GM19238 (cell line): ENCODE measurements around the gene OR4X2.
"Not testable (repeated sequence)": the region's sequence is repeated elsewhere in the genome, so short reads cannot be mapped to it uniquely, and the experiment has no call there.

Source experiments
- DNase-seq: peaks from one replicate; pipeline ENCODE4 v3.0.0; 2011; ENCODE audit warnings: low spot score; ENCODE audit not compliant: insufficient read length

OR4X2 gene, protein sequence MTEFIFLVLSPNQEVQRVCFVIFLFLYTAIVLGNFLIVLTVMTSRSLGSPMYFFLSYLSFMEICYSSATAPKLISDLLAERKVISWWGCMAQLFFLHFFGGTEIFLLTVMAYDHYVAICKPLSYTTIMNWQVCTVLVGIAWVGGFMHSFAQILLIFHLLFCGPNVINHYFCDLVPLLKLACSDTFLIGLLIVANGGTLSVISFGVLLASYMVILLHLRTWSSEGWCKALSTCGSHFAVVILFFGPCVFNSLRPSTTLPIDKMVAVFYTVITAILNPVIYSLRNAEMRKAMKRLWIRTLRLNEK

DNA sequence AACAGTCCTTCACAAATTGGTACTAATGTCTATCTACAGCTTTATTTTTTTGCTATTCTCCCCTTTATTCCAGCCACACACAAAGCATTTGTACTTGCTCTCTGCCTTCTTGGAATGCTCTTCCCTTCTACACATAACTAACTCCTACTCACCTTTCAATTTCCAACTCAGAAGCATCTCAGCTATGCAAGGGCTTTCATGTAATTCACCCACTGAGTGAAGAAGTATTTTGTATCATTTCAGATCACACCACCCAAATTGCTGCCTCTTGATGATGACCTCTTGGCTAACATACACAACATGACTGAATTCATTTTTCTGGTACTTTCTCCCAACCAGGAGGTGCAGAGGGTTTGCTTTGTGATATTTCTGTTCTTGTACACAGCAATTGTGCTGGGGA is at the start of gene OR4X2:
TSS of gene OR4X2 (plus strand) at position 301 of the 400 bp plus-strand sequence. CDS start at position 301, 0 bp downstream.
- DNase-seq = no peak

DNA sequence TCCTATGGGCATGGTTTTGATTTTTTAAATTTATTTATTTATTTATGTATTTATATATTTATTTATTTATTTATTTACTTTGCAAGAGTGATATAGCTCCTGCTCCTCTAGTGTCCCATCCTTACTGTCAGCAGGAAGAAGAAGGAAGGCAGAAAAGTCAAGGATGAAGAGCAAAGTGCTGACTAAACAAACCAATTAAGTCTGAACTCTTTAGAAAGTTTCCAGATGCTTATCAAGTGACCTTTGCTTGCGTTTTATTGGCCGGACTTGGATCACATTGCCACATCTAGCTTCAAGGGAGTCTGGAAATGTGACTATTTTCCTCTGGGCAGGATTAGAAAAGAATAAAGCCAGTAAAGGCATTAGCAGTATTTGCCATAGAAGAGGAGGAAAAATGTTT is 37.0 kb upstream of the OR4X2 start:
- no peak for DNase-seq

DNA sequence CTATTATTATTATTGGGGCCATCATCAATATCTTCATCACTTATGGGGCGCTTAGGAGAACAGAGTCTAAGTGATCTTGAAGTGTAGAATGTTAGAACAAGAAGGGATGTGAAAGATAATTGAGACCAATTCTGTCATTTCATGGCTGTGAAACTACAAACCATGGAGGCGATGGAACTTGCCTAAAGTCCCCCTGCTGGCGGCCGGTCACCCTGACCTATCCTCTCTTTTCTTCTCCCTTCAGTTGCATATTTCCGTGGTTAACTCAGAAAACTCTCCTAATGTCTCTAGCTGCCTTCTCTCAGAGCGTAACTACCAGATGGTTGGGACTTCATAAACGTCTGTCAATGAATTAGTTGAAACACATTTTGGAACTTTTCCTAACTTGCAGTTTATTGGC is 34.9 kb upstream of the OR4X2 start:
- DNase-seq = no peak

DNA sequence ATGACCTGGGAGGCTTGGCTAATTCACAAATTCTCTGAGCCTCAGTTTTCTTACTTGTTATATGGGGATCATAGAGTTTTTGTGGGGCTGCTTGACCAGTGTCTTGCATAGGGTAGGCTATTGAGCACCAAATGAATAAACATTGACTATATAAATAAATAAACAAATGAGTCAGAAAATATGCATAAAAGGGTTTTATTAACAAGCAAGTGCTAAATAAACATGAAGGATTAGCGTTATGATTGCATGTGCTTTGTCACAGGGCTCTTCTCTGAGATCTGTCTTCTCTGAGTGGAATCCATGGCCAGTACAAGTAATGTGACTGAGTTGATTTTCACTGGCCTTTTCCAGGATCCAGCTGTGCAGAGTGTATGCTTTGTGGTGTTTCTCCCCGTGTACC is 28.4 kb upstream of the OR4X2 start, which contains the start of gene OR4B1:
TSS of gene OR4B1 (plus strand) at position 301 of the 400 bp plus-strand sequence. CDS start at position 301, 0 bp downstream.
- DNase-seq = no peak

DNA sequence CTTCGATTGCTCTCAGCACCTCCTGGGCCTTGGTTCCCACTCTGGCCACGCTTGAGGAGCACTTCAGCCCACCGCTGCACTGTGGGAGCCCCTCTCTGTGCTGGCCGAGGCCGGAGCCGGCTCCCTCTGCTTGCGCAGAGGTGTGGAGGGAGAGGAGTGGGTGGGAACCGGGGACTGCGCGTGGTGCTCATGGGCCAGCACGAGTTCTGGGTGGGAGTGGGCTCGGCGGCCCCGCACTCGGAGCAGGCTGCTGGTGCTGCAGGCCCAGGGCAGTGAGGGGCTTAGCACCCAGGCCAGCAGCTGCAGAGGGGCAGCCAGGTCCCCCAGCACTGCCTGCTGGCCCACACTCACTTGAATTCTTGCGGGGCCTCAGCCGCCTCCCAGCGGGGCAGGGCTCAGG is 16.1 kb upstream of the OR4X2 start:
- no peak for DNase-seq

DNA sequence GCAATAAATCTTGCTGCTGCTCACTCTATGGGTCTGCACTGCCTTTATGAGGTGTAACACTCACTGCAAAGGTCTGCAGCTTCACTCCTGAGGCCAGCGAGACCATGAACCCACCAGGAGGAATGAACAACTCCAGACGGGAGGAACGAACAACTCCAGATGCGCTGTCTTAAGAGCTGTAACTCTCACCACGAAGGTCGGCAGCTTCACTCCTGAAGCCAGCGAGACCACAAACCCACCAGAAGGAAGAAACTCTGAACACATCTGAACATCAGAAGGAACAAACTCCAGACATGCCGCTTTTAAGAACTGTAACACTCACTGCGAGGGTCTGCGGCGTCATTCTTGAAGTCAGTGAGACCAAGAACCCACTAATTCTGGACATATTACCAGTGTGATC is 14.8 kb upstream of the OR4X2 start:
- not testable (repeated sequence) for DNase-seq

DNA sequence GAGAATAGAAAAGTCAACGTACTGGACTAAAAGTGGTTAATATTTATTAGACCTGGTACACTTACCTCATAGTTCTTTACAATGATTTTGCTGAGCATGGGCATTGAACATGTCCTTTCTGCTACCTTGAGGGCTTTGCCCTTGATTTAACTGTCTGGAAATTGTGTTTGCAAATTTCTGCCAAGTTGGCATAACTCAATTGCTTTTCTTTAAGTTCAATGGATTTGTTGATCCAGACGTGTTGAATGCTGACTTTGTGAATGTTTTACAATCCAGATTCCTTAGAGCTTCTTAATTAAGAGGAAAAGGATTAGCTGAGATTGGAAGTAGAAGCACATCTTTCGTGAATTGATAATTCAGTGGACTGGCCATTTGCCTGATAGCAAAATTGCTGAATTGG is 7.2 kb upstream of the OR4X2 start:
- DNase-seq = no peak

DNA sequence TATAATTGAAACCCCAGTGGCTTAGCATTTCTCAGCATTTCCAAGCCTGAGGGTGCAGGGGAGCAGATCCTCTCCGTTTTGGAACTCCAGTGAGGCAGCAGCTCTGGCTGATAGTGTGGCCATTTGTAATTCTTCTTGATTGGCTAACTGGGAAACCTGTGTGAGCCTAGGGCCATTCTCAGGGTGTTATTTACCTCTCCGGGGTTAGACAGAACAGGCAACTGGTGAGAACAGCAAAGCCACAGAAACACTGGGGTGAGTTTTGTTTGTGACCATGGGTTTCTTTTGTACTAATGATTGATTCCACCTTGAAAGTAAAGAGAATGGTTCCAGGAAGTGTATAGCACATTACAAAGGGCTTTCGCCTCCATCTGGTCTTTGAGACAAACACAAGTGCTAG is 2.4 kb upstream of the OR4X2 start:
- DNase-seq = no peak

DNA sequence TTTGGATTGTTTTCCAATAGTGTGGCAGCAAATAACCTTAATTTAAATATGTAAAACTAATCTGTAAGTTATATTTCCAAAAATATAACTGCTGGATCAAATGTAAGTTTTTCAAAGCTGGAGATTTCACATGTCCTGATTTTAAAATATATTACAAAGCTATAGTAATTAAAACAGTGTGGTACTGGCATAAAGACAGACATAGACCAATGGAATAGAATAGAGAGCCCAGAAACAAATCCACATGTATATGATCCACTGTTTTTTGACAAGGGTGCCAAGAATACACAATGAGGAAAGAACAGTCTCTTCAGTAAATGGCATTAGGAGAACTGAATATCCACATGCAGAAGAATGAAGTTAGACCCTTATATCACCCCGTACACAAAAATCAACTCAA is 4.0 kb downstream of the OR4X2 start:
- DNase-seq = no peak

DNA sequence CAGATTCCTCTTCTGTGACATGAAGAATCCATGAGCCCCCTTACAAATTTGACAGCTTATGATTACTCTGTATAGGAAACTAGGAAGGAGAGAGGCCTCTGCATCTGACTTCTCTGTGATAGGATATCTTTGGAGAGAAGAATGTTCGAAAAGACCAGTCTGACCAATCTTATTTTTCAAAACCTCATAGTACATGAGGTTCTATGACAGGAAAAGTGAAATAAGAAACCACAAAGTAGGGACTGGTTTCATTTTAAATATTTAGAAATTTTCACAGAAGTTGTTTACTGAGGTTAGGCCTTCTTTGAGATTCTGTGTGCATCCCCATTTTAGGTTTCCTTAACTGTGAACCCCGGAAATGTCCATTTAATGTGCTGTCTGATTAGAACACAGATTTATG is 16.7 kb downstream of the OR4X2 start:
- DNase-seq = no peak

DNA sequence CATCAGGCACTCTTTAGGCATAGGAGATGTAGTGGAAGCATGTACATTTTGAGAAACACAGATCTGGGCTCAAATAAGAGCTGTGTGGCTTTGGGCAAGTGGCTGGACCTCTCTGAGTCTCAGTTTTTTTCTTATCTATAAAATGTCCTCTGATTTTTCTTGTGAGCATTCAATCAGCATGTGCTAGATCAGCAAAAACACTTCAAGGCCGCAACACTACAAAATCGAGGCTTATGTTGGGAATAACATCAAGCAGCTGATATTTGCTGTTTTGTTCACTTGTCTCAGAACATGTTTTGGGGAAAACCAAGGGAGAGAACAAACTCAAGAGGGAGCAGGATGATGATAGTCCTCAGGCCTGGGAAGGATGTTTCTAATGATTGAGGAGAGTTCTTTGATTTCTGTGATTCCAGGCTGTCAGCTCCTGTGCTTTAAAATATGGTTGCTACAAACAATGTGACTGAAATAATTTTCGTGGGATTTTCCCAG is 18.6 kb downstream of the OR4X2 start, which contains the start of gene OR4X1:
TSS of gene OR4X1 (plus strand) at position 439 of the 489 bp plus-strand sequence. CDS start at position 439, 0 bp downstream.
- DNase-seq = no peak

DNA sequence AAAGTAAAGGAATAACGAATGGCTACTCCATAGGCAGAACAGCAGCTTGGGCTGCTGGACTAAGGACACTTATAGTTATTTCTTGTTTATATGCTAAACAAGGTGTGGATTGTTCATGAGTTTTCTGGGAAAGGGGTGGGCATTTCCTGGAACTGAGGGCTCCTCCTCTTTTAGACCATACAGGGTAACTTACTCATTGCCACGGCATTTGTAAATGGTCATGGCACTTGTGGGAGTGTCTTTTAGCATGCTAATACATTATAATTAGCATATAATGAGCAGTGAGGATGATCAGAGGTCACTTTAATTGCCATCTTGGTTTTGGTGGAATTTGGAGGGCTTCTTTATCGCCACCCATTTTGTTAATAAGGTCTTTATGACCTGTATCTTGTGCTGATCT is 25.7 kb downstream of the OR4X2 start:
- DNase-seq = no peak

DNA sequence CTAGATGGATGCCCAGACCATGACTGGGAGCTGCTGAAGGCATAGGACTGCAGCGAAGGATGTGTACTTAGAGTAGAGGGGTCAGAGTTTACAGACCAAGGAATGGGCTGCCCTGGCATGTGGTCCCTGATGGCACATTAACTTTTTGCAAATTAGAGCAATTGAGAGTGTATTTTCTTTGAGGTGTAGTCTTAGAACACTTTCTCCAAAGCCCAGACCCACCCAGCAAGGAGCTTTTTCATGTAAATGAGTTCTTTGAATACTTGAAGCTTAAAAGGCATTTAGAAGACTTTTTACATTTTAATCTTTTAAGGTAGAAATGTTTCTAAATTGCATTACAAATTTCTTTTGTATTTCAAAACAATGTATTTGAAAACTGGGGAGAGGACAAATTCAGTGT is 27.7 kb downstream of the OR4X2 start:
- no peak for DNase-seq
